ENCODE data around the gene SPATA22.
"Not testable (repeated sequence)": the region's sequence is repeated elsewhere in the genome, so short reads cannot be mapped to it uniquely, and the experiment has no call there.

DNA sequence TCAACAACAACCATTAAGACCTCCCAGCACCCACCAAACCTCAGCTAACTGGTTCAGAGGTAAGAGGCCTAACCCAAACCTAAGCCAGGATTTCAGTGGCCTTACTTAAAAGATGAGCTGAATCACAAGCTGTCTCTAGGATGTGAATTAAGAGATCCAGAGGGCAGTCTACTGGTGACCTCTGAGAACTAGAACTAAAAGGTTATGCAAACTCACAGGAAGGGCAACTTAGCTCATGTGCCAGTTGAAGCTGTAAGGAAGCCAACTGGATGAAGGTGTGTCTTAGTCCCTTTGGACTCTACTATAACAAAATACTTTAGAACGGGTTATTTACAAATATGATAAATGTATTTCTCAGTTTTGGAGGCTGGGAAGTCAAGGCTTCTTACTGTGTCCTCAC, 5.3 kb downstream of the SPATA22 start:
- TF ChIP-seq, protein P1, sequence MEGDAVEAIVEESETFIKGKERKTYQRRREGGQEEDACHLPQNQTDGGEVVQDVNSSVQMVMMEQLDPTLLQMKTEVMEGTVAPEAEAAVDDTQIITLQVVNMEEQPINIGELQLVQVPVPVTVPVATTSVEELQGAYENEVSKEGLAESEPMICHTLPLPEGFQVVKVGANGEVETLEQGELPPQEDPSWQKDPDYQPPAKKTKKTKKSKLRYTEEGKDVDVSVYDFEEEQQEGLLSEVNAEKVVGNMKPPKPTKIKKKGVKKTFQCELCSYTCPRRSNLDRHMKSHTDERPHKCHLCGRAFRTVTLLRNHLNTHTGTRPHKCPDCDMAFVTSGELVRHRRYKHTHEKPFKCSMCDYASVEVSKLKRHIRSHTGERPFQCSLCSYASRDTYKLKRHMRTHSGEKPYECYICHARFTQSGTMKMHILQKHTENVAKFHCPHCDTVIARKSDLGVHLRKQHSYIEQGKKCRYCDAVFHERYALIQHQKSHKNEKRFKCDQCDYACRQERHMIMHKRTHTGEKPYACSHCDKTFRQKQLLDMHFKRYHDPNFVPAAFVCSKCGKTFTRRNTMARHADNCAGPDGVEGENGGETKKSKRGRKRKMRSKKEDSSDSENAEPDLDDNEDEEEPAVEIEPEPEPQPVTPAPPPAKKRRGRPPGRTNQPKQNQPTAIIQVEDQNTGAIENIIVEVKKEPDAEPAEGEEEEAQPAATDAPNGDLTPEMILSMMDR (IDR thresholded peaks at IDR 0.05) = not testable (repeated sequence)
- not testable (repeated sequence) for TF ChIP-seq POLR2A (IDR thresholded peaks at IDR 0.05)

Measured in right lobe of liver (tissue), 4 donors.